MCF 10A (cell line): ENCODE measurements around the gene CCDC146. TPM values are rescaled to one million over a fixed set of nuclear protein-coding genes. Genes with fewer than 3 reads are reported as not detected.

ENCODE experiments used
- BruUV-seq: library from RNA; stranded (reverse); fragments of 400-500 nt; replicated peaks from 2 replicates; lab custom pipeline; 2021; lab: Mats Ljungman, UMichigan
- CTCF ChIA-PET: fragments of 300-600 bp; sonication (Branson Sonifier 250); formaldehyde crosslinking; extraction: SDS; loops from one replicate; lab custom pipeline; 2021; ENCODE audit warnings: antibody characterized with exemption, inconsistent platforms; lab: Yijun Ruan, JAX
- POLR2A ChIA-PET: fragments of 300-600, 350-650 bp; sonication (Branson Sonifier 250); formaldehyde crosslinking; extraction: SDS; loops from one replicate; lab custom pipeline; 2020; ENCODE audit warnings: antibody characterized with exemption, inconsistent platforms; lab: Yijun Ruan, JAX
- DNase-seq: peaks from one replicate; pipeline ENCODE4 v3.0.0-alpha.2; 2018; ENCODE audit not compliant: unreplicated experiment
- H3K27ac Mint-ChIP-seq: one replicate; pipeline ENCODE4 v1.8.0; 2022; ENCODE audit warnings: mild to moderate bottlenecking, low read depth, mixed read lengths; ENCODE audit not compliant: unreplicated experiment
- H3K27me3 Mint-ChIP-seq: one replicate; pipeline ENCODE4 v1.8.0; 2022; ENCODE audit warnings: mixed read lengths; ENCODE audit not compliant: insufficient read depth, unreplicated experiment
- H3K36me3 Mint-ChIP-seq: one replicate; pipeline ENCODE4 v1.8.0; 2022; ENCODE audit warnings: mild to moderate bottlenecking, moderate library complexity, mixed read lengths; ENCODE audit not compliant: insufficient read depth, unreplicated experiment
- H3K4me1 Mint-ChIP-seq: one replicate; pipeline ENCODE4 v1.8.0; 2022; ENCODE audit warnings: mixed read lengths; ENCODE audit not compliant: insufficient read depth, unreplicated experiment
- H3K4me3 Mint-ChIP-seq: one replicate; pipeline ENCODE4 v1.8.0; 2022; ENCODE audit warnings: mild to moderate bottlenecking, moderate library complexity, mixed read lengths; ENCODE audit not compliant: unreplicated experiment
- H3K9me3 Mint-ChIP-seq: one replicate; pipeline ENCODE4 v1.8.0; 2022; ENCODE audit warnings: mixed read lengths; ENCODE audit not compliant: unreplicated experiment
- intact Hi-C: fragments of 100-400 bp; cut with micrococcal nuclease; formaldehyde crosslinking; loops from 2 replicates; pipeline ENCODE4 v1.14.1; 2022
- total RNA-seq: library from RNA; stranded (reverse); gene quantifications from 2 replicates; pipeline ENCODE4 v1.2.3, GENCODE V29; 2022
- TF ChIP-seq, protein P1 (sequence below): fragments of 200-600 bp; IDR thresholded peaks from one replicate; pipeline ENCODE4 v1.8.0; 2022; ENCODE audit warnings: antibody characterized with exemption, mild to moderate bottlenecking; ENCODE audit not compliant: unreplicated experiment

Gene CCDC146
- total RNA-seq, 1 experiment from 2014 or later, result 2.7 TPM

GRCh38 chr7:77202481-77202976, 80.1 kb downstream of the CCDC146 start:
- no TSS peak for BruUV-seq
- H3K9me3 Mint-ChIP-seq, result no peaks in the 10 kb centered on the region
- DNase-seq, result no peak
- ChIA-PET POLR2A (interaction anchor here (0.9 kb wide), 1 partner anchor 13 kb away, joined by 3 read pairs; no protein-coding TSS in a partner anchor), CTCF (no interaction called here)
- intact Hi-C loops, result no loop called here
- no peak overlapping the region for H3K27ac Mint-ChIP-seq
- TF ChIP-seq, protein P1, sequence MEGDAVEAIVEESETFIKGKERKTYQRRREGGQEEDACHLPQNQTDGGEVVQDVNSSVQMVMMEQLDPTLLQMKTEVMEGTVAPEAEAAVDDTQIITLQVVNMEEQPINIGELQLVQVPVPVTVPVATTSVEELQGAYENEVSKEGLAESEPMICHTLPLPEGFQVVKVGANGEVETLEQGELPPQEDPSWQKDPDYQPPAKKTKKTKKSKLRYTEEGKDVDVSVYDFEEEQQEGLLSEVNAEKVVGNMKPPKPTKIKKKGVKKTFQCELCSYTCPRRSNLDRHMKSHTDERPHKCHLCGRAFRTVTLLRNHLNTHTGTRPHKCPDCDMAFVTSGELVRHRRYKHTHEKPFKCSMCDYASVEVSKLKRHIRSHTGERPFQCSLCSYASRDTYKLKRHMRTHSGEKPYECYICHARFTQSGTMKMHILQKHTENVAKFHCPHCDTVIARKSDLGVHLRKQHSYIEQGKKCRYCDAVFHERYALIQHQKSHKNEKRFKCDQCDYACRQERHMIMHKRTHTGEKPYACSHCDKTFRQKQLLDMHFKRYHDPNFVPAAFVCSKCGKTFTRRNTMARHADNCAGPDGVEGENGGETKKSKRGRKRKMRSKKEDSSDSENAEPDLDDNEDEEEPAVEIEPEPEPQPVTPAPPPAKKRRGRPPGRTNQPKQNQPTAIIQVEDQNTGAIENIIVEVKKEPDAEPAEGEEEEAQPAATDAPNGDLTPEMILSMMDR, result no peak
- no peaks in the 10 kb centered on the region for H3K27me3 Mint-ChIP-seq
- no peak overlapping the region for H3K4me3 Mint-ChIP-seq
- H3K4me1 Mint-ChIP-seq, result no peaks in the 10 kb centered on the region
- no peaks in the 10 kb centered on the region for H3K36me3 Mint-ChIP-seq

GRCh38 chr7:77205706-77206105, 83.3 kb downstream of the CCDC146 start:
- Mint-ChIP-seq H3K4me3 (no peak overlapping the region), H3K27me3 (no peaks in the 10 kb centered on the region), H3K27ac (no peak overlapping the region), H3K9me3 (peaks cover 7% of the 10 kb centered on the region), H3K4me1 (no peaks in the 10 kb centered on the region), H3K36me3 (no peaks in the 10 kb centered on the region)
- intact Hi-C loops, result no loop called here
- TF ChIP-seq, protein P1, result no peak
- CTCF ChIA-PET, result no interaction called here
- POLR2A ChIA-PET, result no interaction called here
- DNase-seq, result no peak
- no TSS peak for BruUV-seq

GRCh38 chr7:77208416-77208815, 86.0 kb downstream of the CCDC146 start:
- no TSS peak for BruUV-seq
- Mint-ChIP-seq H3K27me3 (no peaks in the 10 kb centered on the region), H3K9me3 (peaks cover 7% of the 10 kb centered on the region), H3K4me3 (no peak overlapping the region), H3K4me1 (no peaks in the 10 kb centered on the region), H3K36me3 (no peaks in the 10 kb centered on the region), H3K27ac (no peak overlapping the region)
- TF ChIP-seq, protein P1, result no peak
- POLR2A ChIA-PET, result no interaction called here
- no peak for DNase-seq
- intact Hi-C loops, result no loop called here
- CTCF ChIA-PET, result interaction anchor here (1.7 kb wide), 1 partner anchor 39 kb away, joined by 7 read pairs; no protein-coding TSS in a partner anchor

GRCh38 chr7:77209479-77210139, 87.2 kb downstream of the CCDC146 start:
- H3K27ac Mint-ChIP-seq, result no peak overlapping the region
- H3K4me1 Mint-ChIP-seq, result no peaks in the 10 kb centered on the region
- ChIA-PET POLR2A (no interaction called here), CTCF (interaction anchor here (1.7 kb wide), 1 partner anchor 37 kb away, joined by 7 read pairs; no protein-coding TSS in a partner anchor)
- intact Hi-C loops, result no loop called here
- BruUV-seq, result no TSS peak
- TF ChIP-seq, protein P1, result no peak
- no peaks in the 10 kb centered on the region for H3K27me3 Mint-ChIP-seq
- H3K4me3 Mint-ChIP-seq, result no peak overlapping the region
- H3K9me3 Mint-ChIP-seq, result peaks cover 7% of the 10 kb centered on the region
- DNase-seq, result no peak
- no peaks in the 10 kb centered on the region for H3K36me3 Mint-ChIP-seq
